ENCODE results near the gene PAMR1.

Gene PAMR1

DNA sequence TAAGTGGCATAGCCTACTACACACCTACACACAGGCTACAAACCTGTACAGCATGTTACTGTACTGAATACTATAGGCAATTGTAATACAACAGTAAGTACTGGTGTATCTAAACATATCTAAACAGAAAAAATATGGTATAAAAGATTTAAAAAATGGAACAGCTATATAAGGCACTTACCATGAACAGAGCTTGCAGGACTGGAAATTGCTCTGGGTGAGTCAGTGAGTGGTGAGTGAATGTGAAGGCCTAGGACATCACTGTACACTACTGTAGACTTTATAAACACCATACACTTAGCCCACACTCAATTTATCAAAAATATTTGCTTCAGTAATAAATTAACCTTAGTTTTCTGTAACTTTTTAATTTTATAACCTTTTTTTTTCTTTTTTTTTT is 24.7 kb downstream of the PAMR1 start:
- no peak for DNase-seq (ENCODE audit: low spot score)

DNA sequence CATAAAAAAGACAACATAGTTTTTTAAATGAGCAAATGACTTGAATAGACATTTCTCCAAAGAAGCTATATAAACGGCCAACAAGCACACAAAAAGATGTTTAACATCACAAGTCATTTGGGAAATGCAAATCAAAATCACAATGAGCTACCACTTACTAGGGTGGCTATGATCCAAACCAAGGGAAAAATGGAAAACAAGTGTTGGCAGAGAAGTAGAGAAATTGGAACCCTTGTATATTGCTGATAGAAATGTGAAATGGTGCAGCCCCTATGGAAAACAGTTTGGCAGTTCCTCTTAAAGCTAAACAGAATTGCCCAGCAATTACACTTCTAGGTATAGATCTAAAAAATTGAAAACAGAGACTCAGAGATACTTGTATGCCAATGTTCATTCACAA is 29.0 kb downstream of the PAMR1 start:
- DNase-seq (ENCODE audit: low spot score): peak; percentile 13

- DNase-seq (ENCODE audit: low spot score): peak; percentile 62
Observed at GRCh38 chr11:35494957-35495490, 30.4 kb downstream of the PAMR1 start.

GRCh38 chr11:35491231-35491871 is 34.1 kb downstream of the PAMR1 start:
- DNase-seq (ENCODE audit: low spot score): no peak

- no peak for DNase-seq (ENCODE audit: low spot score)
Observed at GRCh38 chr11:35488117-35488516, 37.3 kb downstream of the PAMR1 start.

DNA sequence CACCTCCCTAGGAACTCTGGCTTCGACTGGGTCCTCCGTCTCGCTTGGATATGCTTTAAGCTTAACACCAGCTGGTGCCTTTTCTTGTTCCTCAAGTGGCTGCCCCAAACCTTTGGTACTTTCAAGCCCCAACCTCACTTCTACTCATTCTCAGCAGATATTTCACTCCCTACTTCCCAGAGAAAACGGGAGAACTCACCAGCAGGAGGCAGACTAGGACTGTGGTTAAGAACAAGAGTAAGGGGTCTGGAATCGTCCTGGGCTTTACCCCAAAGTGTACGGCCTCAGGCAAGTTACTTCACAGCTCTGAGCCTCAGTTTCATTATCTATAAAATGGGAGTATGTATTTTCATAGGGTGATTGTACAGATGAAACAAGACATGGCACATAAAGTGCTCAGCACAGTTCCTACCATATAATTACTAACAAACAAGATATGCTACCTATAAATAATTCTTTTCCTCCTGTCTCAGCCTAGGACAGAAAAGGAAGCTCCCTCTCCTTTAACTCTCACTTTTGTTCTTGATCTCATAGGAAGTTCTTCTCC is 37.8 kb downstream of the PAMR1 start:
- DNase-seq (ENCODE audit: low spot score): no peak

- DNase-seq (ENCODE audit: low spot score): no peak
Observed at GRCh38 chr11:35486934-35487333, 38.5 kb downstream of the PAMR1 start.

DNA sequence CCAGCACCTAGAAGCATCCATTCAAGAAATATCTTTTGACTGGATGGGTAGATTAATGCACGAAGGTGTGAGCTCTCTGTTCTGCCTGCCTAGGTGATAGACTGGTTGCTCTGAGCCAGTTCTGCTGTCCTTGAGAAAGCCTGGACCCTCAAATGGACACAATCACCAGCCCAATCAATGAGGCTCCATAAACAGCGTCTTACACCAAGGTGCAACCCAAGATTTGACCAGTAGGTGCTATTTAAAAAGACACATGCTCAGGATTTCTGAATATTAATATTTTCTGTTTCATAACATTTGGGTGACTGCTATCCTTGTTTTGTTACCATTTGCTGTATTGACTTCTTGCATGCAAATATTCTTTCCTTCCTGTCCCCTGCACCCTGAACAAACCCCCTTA is 39.0 kb downstream of the PAMR1 start:
- no peak for DNase-seq (ENCODE audit: low spot score)

GRCh38 chr11:35485656-35486322 is 39.6 kb downstream of the PAMR1 start:
- DNase-seq (ENCODE audit: low spot score): peak; percentile 69

GRCh38 chr11:35484435-35484834 is 41.0 kb downstream of the PAMR1 start:
- DNase-seq (ENCODE audit: low spot score): no peak

- no peak for DNase-seq (ENCODE audit: low spot score)
Observed at GRCh38 chr11:35483131-35483820, 42.1 kb downstream of the PAMR1 start.

- no peak for DNase-seq (ENCODE audit: low spot score)
Observed at GRCh38 chr11:35479731-35480130, 45.7 kb downstream of the PAMR1 start.

DNA sequence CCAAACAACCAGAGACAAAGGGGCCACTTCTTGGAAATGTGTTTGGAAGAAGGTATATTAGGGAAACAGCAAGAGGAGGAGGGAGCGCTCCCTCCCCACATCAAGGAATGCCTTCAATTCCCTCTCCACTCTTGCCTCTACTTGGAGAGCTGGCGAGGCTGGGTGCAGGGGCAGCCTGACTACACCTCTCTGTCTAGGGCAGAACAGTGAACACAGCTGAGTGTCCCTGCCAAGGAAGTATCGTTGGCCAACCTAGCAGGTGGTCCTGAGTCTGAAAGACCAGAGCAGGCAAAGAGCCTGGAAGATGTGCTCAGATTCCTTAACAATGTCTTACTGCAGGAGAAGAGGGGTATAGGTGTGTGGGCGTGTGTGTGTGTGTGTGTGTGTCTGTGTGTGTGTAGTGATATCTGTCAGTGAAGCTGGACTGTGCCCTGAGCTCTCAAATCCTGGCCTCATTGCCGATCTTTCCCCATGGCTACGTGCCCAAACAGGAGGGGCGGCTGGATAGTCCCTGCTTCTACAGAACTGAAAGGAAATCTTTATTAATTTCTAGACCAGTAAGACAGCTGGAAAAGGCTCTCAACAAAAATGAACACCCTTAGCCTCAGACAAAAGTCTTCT is 46.8 kb downstream of the PAMR1 start:
- peak; percentile 77 for DNase-seq (ENCODE audit: low spot score)

GRCh38 chr11:35477901-35478300 is 47.5 kb downstream of the PAMR1 start:
- no peak for DNase-seq (ENCODE audit: low spot score)

DNA sequence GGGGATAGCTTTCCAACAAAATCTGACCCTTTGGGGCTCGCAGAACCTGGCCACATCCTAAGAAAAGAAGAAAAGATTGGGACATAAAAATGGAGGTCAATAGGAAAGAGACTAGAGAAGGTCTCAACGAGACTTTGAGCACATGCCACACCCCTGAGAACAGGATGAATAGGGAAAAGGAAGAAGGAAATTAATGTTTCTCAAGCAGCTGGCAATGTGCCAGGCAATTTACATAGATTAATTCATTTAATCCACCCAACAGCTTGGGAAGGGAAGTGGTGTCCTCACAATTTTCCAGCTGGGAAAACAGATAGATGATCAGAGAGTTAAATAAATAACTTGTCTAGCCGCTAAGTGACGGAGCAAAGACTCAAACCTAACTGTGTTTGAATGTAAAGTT is 50.7 kb downstream of the PAMR1 start:
- DNase-seq (ENCODE audit: low spot score): no peak

GRCh38 chr11:35473795-35474374 is 51.5 kb downstream of the PAMR1 start:
- DNase-seq (ENCODE audit: low spot score): no peak

GRCh38 chr11:35470616-35471015 is 54.8 kb downstream of the PAMR1 start:
- DNase-seq (ENCODE audit: low spot score): no peak

- DNase-seq (ENCODE audit: low spot score): no peak
Observed at GRCh38 chr11:35466058-35466457, 59.4 kb downstream of the PAMR1 start.

DNA sequence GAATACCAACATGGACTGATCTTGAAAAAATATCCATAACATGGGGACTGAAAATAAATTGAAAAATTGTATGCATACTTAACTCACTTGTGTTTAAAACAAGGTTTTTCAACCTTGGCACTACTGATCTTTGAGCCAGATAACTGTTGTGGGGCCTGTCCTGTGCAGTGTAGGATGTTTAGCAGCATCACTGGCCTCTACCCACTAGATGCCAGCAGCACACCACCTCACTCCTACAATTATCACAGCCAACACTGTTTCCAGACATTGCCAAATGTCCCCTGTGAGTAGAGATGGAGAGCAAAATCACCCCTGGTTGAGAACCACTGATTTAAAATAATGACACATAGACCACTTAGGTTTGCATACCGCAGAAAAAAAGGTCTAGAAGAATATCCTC is 61.1 kb downstream of the PAMR1 start:
- DNase-seq (ENCODE audit: low spot score): no peak

GRCh38 chr11:35463331-35463751 is 62.1 kb downstream of the PAMR1 start:
- peak; percentile 73 for DNase-seq (ENCODE audit: low spot score)

DNA sequence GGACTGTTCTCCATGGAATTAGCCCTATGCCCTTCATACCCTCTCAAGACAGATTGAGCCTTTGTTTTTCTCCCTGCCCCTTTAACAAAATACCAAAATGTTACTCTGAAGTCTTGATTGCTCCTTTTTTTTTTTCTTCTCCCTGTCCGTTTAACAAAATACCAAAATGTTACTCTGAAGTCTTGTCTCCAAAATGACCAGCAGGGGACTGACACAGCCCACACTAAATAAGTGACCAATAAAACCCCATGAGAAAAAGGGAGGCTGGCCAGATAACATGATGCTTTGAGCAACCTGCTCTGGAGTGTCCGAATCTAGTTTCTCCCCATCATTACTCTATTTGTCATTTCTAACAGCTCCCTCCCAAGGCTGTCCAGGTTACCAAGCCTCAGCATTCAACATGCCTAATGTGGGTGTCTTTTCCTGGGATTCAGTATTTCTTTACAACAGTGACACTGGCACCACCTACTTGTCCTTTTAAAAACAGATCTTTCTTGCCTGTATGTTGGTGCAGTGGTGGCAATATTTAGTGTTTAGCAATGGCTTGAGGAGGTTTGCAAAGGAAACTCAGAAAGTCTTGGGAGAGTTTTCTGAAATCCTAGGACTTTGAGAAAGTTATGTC is 63.4 kb downstream of the PAMR1 start:
- no peak for DNase-seq (ENCODE audit: low spot score)

Measured in putamen (tissue), 1 donor.